ENCODE measurements around the gene PSMA5.

DNA sequence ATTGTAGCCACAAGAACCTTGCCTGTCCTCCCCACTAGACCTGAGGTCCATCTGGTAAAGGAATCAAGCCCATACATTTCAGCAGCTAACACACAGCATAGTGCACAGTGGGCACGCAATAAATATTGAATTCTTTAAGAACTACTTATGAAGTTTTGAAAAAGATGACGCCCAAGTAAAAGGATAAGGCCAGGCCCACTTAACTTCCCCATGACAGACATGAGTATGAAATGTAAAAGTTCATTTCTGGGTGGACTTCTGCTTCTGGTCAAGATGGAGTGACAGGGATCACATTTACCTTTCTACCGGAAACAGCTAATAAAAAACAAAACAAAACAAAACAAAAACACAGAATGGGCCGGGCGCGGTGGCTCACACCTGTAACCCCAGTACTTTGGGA is 54.0 kb downstream of the PSMA5 start:
- TF ChIP-seq, protein P1, sequence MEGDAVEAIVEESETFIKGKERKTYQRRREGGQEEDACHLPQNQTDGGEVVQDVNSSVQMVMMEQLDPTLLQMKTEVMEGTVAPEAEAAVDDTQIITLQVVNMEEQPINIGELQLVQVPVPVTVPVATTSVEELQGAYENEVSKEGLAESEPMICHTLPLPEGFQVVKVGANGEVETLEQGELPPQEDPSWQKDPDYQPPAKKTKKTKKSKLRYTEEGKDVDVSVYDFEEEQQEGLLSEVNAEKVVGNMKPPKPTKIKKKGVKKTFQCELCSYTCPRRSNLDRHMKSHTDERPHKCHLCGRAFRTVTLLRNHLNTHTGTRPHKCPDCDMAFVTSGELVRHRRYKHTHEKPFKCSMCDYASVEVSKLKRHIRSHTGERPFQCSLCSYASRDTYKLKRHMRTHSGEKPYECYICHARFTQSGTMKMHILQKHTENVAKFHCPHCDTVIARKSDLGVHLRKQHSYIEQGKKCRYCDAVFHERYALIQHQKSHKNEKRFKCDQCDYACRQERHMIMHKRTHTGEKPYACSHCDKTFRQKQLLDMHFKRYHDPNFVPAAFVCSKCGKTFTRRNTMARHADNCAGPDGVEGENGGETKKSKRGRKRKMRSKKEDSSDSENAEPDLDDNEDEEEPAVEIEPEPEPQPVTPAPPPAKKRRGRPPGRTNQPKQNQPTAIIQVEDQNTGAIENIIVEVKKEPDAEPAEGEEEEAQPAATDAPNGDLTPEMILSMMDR (conservative IDR thresholded peaks at IDR 0.05 in 1 of 2, IDR thresholded peaks at IDR 0.05 in 1 of 2; ENCODE audit: extremely low read depth in 1 of 2, insufficient read depth in 1 of 2, low read depth in 1 of 2, low read length in 2 of 2): no peak
- TF ChIP-seq EZH2 (IDR thresholded peaks at IDR 0.05; ENCODE audit: borderline replicate concordance, low read length): no peak
